Immature natural killer cell (primary cell): ENCODE data around the gene KDM2A. TPM values are rescaled to one million over a fixed set of nuclear protein-coding genes. Genes with fewer than 3 reads are reported as not detected.
"Not testable (repeated sequence)": the region's sequence is repeated elsewhere in the genome, so short reads cannot be mapped to it uniquely, and the experiment has no call there.

Source experiments
- DNase-seq, 3 donors: peaks; one replicate each; pipeline ENCODE4 v3.0.0; 2022; ENCODE audit warnings: mixed read lengths in 1 of 3
- H3K27ac Mint-ChIP-seq, 6 donors: one replicate each; pipeline ENCODE4 v1.8.0; 2020; ENCODE audit warnings: mixed read lengths in 6 of 6, mild to moderate bottlenecking in 5 of 6, inconsistent platforms in 4 of 6, moderate library complexity in 3 of 6
- H3K27me3 Mint-ChIP-seq, 3 donors: one replicate each; pipeline ENCODE4 v1.8.0; 2020 to 2021; ENCODE audit warnings: low read depth in 3 of 3, mild to moderate bottlenecking in 3 of 3, mixed read lengths in 3 of 3, moderate library complexity in 3 of 3, inconsistent platforms in 1 of 3
- H3K36me3 Mint-ChIP-seq, 3 donors: one replicate each; pipeline ENCODE4 v1.8.0; 2020; ENCODE audit warnings: mixed read lengths in 3 of 3, inconsistent platforms in 2 of 3, mild to moderate bottlenecking in 2 of 3
- H3K4me1 Mint-ChIP-seq, 2 donors: one replicate each; pipeline ENCODE4 v1.8.0; 2020; ENCODE audit warnings: inconsistent platforms in 2 of 2, mild to moderate bottlenecking in 2 of 2, mixed read lengths in 2 of 2, moderate library complexity in 1 of 2
- H3K4me3 Mint-ChIP-seq, 5 donors: one replicate each; pipeline ENCODE4 v1.8.0; 2020; ENCODE audit warnings: mild to moderate bottlenecking in 5 of 5, mixed read lengths in 5 of 5, inconsistent platforms in 3 of 5, moderate library complexity in 3 of 5
- H3K9me3 Mint-ChIP-seq, 6 donors: one replicate each; pipeline ENCODE4 v1.8.0; 2020; ENCODE audit warnings: mild to moderate bottlenecking in 6 of 6, mixed read lengths in 6 of 6, inconsistent platforms in 4 of 6, moderate library complexity in 3 of 6
- polyA plus RNA-seq, 3 donors: library from polyadenylated mRNA; unstranded; fragments of 300-500 nt; fragmentation: Illumina TruSeq; gene quantifications; one replicate each; pipeline ENCODE4 v1.2.3, GENCODE V29; 2021

KDM2A gene
- polyA plus RNA-seq, 3 donors from 2014 or later, result 3.8 to 16.6 (median 6.8) TPM

DNA sequence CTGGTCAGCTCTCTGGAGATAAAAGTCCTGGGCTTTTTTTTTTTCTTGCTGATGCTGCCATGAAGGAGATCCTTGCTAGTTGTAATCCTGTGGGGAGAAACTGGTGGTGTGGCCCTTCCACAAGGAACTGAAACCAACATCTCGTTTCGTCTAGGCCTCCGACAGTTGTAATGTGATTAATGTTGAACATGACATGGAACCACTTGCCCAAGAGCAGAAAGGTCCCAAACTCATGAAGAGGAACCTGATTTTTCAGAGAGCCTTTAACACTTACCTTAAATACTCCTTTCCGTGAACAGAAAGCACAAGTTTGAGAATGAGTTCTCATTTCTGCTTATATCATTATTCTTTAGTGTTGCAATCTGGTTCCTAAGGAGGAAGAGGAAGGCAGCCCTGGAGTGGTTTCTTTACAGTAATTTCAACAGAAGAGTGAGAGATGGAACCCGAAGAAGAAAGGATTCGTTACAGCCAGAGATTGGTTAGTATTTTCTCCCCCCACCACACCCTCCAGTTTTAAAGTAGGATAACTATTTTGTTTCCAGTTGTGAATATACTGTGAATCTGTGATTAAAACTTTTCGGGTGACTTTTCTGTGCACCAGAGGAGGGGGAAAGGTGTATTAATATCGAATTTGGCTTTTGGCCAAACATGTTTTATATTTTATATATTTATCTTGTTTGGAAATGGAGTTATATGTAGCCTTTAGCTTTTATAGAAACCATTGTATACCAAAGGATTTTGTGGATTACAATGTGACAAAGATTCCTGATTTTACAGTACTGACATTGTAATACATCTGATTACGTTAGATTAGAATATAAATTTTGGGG is 2.0 kb downstream of the KDM2A start:
- Mint-ChIP-seq H3K27ac (peak overlapping the region; percentile 90 to 97 (median 92)), H3K36me3 (peaks cover 0 to 5% (median 0%) of the 10 kb centered on the region in 3 donors), H3K4me3 (peak overlapping the region; percentile 90 to 98 (median 95)), H3K9me3 (no peaks in the 10 kb centered on the region), H3K4me1 (peaks cover 33 to 44% of the 10 kb centered on the region in 2 donors), H3K27me3 (peaks cover 7 to 10% (median 7%) of the 10 kb centered on the region in 3 donors)
- DNase-seq, result peak in 2 of 3 donors; percentile 7 to 13

DNA sequence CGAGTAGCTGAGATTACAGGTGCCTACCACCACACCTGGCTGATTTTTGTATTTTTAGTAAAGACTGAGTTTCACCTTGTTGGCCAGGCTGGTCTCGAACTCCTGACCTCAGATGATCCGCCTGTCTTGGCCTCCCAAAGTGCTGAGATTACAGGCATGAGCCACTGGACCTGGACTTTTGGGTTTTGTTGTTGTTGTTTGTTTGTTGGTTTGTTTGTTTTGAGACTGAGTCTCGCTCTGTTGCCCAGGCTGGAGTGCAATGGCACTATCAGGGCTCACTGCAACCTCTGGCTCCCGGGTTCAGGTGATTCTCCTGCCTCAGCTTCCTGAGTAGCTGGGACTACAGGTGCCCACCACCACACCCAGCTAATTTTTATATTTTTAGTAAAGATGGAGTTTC is 4.7 kb downstream of the KDM2A start:
- not testable (repeated sequence) for H3K36me3 Mint-ChIP-seq, H3K9me3 Mint-ChIP-seq, DNase-seq, H3K4me3 Mint-ChIP-seq, H3K27me3 Mint-ChIP-seq
- Mint-ChIP-seq H3K27ac (peak overlapping the region in 1 of 6 donors; percentile 13), H3K4me1 (peaks cover 31 to 45% of the 10 kb centered on the region in 2 donors)

DNA sequence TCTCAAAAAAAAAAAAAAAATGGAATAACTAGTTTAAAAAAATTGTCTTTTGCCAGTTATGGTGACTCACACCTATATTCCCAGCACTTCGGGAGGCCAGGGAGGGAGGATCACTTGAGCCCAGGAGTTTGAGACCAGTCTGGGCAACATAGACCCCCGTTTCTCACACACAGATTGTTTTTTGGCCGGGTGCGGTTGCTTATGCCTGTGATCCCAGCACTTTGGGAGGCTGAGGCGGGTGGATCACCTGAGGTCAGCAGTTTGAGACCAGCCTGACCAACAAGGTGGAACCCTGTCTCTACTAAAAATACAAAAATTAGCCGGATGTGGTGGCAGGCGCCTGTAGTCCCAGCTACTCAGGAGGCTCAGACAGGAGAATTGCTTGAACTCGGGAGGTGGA is 7.2 kb downstream of the KDM2A start:
- H3K9me3 Mint-ChIP-seq, H3K4me3 Mint-ChIP-seq, DNase-seq, H3K27me3 Mint-ChIP-seq: not testable (repeated sequence)
- peaks cover 23 to 43% of the 10 kb centered on the region in 2 donors for H3K4me1 Mint-ChIP-seq
- H3K36me3 Mint-ChIP-seq, result peaks cover 5 to 15% (median 6%) of the 10 kb centered on the region in 3 donors
- peak overlapping the region in 1 of 6 donors; percentile 22 for H3K27ac Mint-ChIP-seq

DNA sequence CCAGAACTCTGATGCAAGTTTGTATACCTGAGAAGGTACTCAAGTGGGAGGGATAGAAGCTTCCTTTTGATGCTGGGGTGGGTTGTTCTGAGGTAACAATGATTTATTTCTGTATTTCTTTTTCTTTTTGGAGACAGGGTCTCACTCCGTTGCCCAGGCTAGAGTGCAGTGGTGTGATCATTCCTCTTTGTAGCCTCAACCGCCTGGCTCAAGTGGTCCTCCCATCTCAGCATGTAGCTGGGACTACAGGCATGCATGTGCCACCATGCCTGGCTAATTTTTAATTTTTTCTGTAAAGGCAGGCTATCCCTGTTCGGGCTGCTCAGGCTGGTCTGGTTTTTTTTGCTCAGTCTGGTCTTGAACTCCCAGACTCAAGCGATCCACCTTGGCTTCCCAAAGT is 7.9 kb downstream of the KDM2A start:
- H3K27me3 Mint-ChIP-seq, result peaks cover 0 to 5% (median 0%) of the 10 kb centered on the region in 3 donors
- no peak for DNase-seq
- H3K4me1 Mint-ChIP-seq, result peaks cover 17 to 42% of the 10 kb centered on the region in 2 donors
- H3K4me3 Mint-ChIP-seq, result no peak overlapping the region
- no peaks in the 10 kb centered on the region for H3K9me3 Mint-ChIP-seq
- peak overlapping the region in 1 of 6 donors; percentile 41 for H3K27ac Mint-ChIP-seq
- peaks cover 6 to 21% (median 10%) of the 10 kb centered on the region in 3 donors for H3K36me3 Mint-ChIP-seq

DNA sequence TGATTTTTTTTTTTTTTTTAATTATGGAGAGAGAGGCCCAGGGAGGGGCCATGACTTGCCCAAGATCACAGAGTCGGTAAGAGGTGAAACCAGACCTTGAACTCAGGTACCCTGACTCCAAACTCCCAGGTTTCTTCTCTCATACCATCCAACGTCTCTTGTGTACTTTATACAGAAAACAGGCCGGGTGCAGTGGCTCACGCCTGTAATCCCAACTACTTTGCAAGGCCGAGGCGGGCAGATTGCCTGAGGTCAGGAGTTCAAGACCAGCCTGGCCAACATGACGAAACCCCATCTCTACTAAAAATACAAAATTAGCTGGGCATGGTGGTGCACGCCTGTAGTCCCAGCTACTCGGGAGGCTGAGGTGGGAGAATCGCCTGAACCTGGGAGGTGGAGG is 11.8 kb downstream of the KDM2A start:
- Mint-ChIP-seq H3K27ac (peak overlapping the region in 2 of 6 donors; percentile 17 to 49), H3K4me1 (peaks cover 22 to 55% of the 10 kb centered on the region in 2 donors), H3K36me3 (peaks cover 18 to 39% (median 22%) of the 10 kb centered on the region in 3 donors)
- H3K27me3 Mint-ChIP-seq, H3K9me3 Mint-ChIP-seq, H3K4me3 Mint-ChIP-seq, DNase-seq: not testable (repeated sequence)

DNA sequence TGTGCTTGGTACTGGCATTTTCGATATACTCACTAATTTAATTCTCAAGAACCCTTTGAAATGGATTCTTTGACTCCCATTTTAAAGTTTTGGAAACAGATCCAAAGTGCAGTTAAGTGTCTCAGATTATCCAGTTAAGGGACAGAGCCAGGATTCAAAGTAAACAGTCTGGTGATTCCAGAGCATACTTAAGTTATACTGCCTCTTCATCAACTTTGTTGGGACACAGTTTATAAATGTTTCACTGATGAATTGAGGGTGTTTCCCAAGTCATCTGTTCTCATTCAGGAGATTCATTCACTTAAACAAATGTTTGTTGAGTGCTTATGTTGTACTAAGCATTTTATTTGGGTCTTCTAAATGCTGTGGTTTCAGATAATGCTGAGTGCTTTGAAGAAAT is 17.1 kb downstream of the KDM2A start:
- no peaks in the 10 kb centered on the region for H3K9me3 Mint-ChIP-seq
- no peak overlapping the region for H3K4me3 Mint-ChIP-seq
- peak overlapping the region in 1 of 6 donors; percentile 0 for H3K27ac Mint-ChIP-seq
- peaks cover 25 to 55% of the 10 kb centered on the region in 2 donors for H3K4me1 Mint-ChIP-seq
- H3K36me3 Mint-ChIP-seq, result peaks cover 16 to 45% (median 24%) of the 10 kb centered on the region in 3 donors
- no peak for DNase-seq
- peaks cover 0 to 3% (median 1%) of the 10 kb centered on the region in 3 donors for H3K27me3 Mint-ChIP-seq

DNA sequence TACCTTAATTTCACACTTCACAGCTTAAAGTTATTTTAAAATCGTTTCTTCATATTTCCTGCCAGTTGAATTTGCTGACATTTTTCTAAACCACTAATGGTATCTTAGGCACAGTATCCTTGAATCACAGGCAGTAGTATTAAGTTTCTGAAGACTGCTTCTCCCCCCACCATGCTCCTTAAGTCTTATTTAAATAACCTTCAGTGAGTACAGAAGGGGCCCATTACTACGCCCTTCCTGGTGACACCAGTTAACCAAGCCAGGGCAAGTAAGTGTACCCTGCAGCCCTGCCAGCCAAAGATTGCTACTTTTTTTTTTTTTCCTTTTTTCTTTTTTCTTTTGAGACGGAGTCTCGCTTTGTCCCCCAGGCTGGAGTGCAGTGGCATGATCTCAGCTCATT is 19.9 kb downstream of the KDM2A start:
- Mint-ChIP-seq H3K27me3 (peaks cover 0 to under 1% (median 0%) of the 10 kb centered on the region in 3 donors), H3K36me3 (peaks cover 9 to 34% (median 20%) of the 10 kb centered on the region in 3 donors), H3K4me1 (peaks cover 18 to 36% of the 10 kb centered on the region in 2 donors), H3K9me3 (no peaks in the 10 kb centered on the region), H3K4me3 (no peak overlapping the region), H3K27ac (peak overlapping the region in 4 of 6 donors; percentile 3 to 49 (median 20))
- DNase-seq, result no peak

DNA sequence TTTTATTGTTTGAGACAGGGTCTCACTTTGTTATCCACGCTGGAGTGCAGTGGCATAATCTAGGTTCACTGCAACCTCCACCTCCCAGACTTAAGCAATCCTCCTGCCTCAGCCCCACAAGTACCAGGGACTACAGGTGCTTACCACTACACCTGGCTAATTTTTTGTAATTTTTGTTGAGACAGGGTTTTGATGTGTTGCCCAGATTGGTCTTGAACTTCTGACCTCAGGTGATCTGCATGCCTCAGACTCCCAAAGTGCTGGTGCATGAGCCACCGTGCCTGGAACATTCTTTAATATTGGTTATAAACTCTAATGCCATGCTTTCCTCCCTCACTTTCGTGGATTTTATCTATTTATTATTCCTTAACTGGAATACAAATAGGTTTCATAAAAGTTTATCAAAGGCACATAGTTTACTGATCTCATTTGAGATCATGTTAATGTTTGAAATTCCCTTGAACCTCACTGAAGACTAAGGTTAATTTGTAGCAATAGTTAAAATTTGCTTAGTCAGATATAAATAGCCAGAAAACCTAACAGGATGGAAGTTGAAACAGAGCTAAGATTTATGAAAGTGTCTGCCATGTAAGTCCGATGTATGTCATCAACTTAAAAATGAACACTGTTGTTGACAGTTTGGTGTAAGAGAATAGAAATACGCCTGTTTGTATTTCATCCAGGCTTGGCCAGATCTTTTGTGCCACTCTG is 27.6 kb downstream of the KDM2A start:
- Mint-ChIP-seq H3K27ac (peak overlapping the region in 1 of 6 donors; percentile 70), H3K4me1 (peaks cover 5 to 23% of the 10 kb centered on the region in 2 donors), H3K27me3 (no peaks in the 10 kb centered on the region), H3K4me3 (no peak overlapping the region), H3K36me3 (peaks cover 0 to 15% (median 2%) of the 10 kb centered on the region in 3 donors), H3K9me3 (no peaks in the 10 kb centered on the region)
- DNase-seq, result no peak

DNA sequence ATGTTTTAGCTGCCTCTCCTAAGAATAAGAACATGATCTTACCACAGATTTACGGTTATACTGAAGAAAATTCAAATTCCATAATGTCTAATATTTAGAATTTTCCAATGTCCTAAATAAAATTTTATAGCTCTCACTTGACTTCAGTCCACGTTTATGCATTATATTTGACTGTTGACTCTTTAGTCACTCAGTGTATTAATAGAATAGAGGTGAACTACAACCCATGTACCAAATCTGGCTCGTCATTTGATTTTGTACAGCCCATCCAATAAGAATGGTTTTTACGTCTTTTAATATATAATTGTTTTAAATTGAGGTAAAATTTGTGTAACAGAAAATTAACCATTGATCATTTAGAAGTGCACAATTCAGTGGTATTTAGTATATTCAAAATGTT is 34.9 kb downstream of the KDM2A start:
- DNase-seq, result no peak
- Mint-ChIP-seq H3K9me3 (no peaks in the 10 kb centered on the region), H3K36me3 (peaks cover 0 to 11% (median 0%) of the 10 kb centered on the region in 3 donors), H3K4me1 (peaks cover 6 to 18% of the 10 kb centered on the region in 2 donors), H3K27ac (peak overlapping the region in 1 of 6 donors; percentile 2), H3K4me3 (no peak overlapping the region), H3K27me3 (no peaks in the 10 kb centered on the region)

DNA sequence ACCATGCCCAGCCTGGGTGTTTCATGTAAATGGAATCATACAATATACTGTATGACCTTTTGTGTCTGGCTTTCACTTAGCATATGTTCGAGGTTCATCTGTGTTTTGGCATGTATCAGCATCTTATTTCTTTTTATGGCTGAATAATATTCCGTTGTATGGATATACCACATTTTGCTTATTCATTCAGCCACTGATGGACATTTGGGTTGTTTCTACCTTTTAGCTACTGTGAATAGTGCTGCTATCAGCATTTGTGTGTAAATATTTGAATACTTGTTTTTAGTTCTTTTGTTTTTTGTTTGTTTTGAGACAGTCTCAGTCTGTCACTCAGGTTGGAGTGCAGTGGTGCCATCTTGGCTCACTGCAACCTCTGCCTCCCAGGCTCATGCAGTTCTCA is 35.7 kb downstream of the KDM2A start:
- Mint-ChIP-seq H3K36me3 (peaks cover 0 to 11% (median 0%) of the 10 kb centered on the region in 3 donors), H3K9me3 (no peaks in the 10 kb centered on the region), H3K27ac (no peak overlapping the region)

DNA sequence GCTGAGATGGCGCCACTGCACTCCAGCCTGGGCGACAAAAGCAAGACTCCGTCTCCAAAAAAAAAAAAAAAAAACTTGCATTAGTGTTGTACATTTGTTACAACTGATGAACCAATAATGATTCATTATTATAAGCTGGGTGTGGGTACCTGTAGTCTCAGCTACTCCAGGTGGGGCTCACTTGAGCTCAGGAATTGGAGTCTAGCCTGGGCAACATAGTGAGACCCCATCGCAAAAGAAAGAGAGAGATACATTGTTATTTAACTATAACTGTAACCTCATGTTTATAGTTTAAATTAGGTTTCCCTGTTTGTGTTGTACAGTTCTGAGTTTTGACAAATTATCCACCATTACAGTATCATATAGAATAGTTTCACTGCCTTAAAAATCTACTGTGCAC is 38.6 kb downstream of the KDM2A start:
- no peaks in the 10 kb centered on the region for H3K27me3 Mint-ChIP-seq
- no peaks in the 10 kb centered on the region for H3K9me3 Mint-ChIP-seq
- peaks cover 26 to 47% of the 10 kb centered on the region in 2 donors for H3K4me1 Mint-ChIP-seq
- DNase-seq, result no peak
- no peak overlapping the region for H3K4me3 Mint-ChIP-seq
- peaks cover 0 to 4% (median 0%) of the 10 kb centered on the region in 3 donors for H3K36me3 Mint-ChIP-seq
- H3K27ac Mint-ChIP-seq, result peak overlapping the region in 4 of 6 donors; percentile 19 to 68 (median 32)

More for the DNA sequence above, 35.7 kb downstream of the KDM2A start:
- DNase-seq, result no peak
- Mint-ChIP-seq H3K4me1 (peaks cover 11 to 26% of the 10 kb centered on the region in 2 donors), H3K4me3 (no peak overlapping the region), H3K27me3 (no peaks in the 10 kb centered on the region)

DNA sequence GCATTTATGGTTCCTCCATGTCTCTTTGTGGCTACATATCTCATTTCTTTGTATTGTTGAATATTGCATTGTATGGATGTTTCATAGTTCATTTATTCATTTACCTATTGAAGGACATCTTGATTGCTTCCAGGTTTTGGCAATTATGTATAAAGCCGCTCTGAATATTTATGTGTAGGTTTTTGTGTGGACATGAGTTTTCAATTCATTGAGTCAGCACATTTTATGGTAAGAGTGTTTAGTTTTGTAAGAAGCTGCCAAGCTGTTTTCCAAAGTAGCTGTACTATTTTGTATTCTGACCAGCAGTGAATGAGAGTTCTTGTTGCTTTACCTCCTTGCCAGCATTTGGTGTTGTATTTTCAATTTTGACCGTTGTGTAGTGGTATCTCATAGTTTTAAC is 39.2 kb downstream of the KDM2A start:
- H3K36me3 Mint-ChIP-seq, result peaks cover 0 to 7% (median 0%) of the 10 kb centered on the region in 3 donors
- H3K27ac Mint-ChIP-seq, result peak overlapping the region in 5 of 6 donors; percentile 19 to 84 (median 30)
- H3K9me3 Mint-ChIP-seq, result no peaks in the 10 kb centered on the region

DNA sequence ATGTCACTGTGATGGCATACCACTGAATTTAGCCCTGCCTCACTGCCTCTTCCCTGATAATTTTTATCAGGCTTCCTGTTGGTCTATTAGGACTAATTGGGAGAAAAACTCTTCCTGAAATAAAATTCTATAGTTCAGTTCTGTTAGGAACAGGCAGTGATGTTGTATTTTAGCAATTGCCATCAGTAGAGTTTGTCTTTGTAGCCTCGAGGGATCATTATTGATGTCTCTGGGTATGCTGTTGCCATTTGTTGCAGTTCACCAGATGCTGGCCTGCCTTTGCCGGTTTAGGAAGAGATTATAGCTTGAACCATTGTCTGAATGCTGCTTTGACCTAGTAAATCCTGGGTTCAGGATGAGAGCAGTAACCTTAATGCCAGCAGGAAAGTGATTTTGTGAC is 41.0 kb downstream of the KDM2A start:
- peaks cover 37 to 65% of the 10 kb centered on the region in 2 donors for H3K4me1 Mint-ChIP-seq
- H3K27me3 Mint-ChIP-seq, result peaks cover 0 to 3% (median 0%) of the 10 kb centered on the region in 3 donors
- no peaks in the 10 kb centered on the region for H3K9me3 Mint-ChIP-seq
- H3K36me3 Mint-ChIP-seq, result peaks cover 0 to 8% (median 0%) of the 10 kb centered on the region in 3 donors
- no peak overlapping the region for H3K4me3 Mint-ChIP-seq
- peak overlapping the region; percentile 19 to 77 (median 62) for H3K27ac Mint-ChIP-seq
- DNase-seq, result no peak

More for the DNA sequence above, 39.2 kb downstream of the KDM2A start:
- Mint-ChIP-seq H3K4me1 (peaks cover 28 to 52% of the 10 kb centered on the region in 2 donors), H3K4me3 (no peak overlapping the region), H3K27me3 (no peaks in the 10 kb centered on the region)
- DNase-seq, result no peak
